IMR-90 (cell line): ENCODE results near the gene RAD51B. TPM values are rescaled to one million over a fixed set of nuclear protein-coding genes. Genes with fewer than 3 reads are reported as not detected.

Experiments used
- ATAC-seq: fragments of 200-7000 bp; cut with Tn5 transposase; 2 replicates; pipeline ENCODE4 v1.9.1; 2020; ENCODE audit warnings: low read depth, mild to moderate bottlenecking, moderate library complexity
- BruUV-seq: library from RNA; stranded (reverse); fragments of 400-500 nt; replicated peaks from 2 replicates; lab custom pipeline; 2021; lab: Mats Ljungman, UMichigan
- CTCF ChIA-PET: fragments of 300-600 bp; formaldehyde crosslinking; extraction: SDS; loops from one replicate; lab custom pipeline; 2021; ENCODE audit warnings: antibody characterized with exemption; lab: Yijun Ruan, JAX
- POLR2A ChIA-PET: fragments of 300-600 bp; sonication (Branson Sonifier 250); formaldehyde crosslinking; loops from one replicate; lab custom pipeline; 2022; ENCODE audit warnings: antibody characterized with exemption; ENCODE audit not compliant: unreplicated experiment; lab: Charles Lee
- DNase-seq: peaks from one replicate; pipeline ENCODE4 v3.0.0; 2013
- H2AFZ ChIP-seq: replicated peaks from 2 replicates; pipeline ENCODE3; 2013; ENCODE audit warnings: low read length, mild to moderate bottlenecking; ENCODE audit not compliant: poor library complexity
- H2AK5ac ChIP-seq: 2 replicates; pipeline ENCODE4 v1.6.1; 2013; ENCODE audit warnings: low read depth, low read length, inconsistent platforms
- H2AK9ac ChIP-seq: replicated peaks from 2 replicates; pipeline ENCODE3; 2013; ENCODE audit warnings: mild to moderate bottlenecking, low read depth, low read length, moderate library complexity; ENCODE audit not compliant: poor library complexity
- H2BK120ac ChIP-seq: 2 replicates; pipeline ENCODE4 v1.6.1; 2013; ENCODE audit warnings: low read depth, low read length, inconsistent platforms
- H2BK15ac ChIP-seq: 3 replicates; pipeline ENCODE4 v1.6.1; 2013; ENCODE audit warnings: low read depth, low read length, inconsistent platforms
- H2BK20ac ChIP-seq: 2 replicates; pipeline ENCODE4 v1.6.1; 2013; ENCODE audit warnings: low read depth, mild to moderate bottlenecking, inconsistent platforms, low read length, moderate library complexity
- H2BK5ac ChIP-seq: 2 replicates; pipeline ENCODE4 v1.6.1; 2013; ENCODE audit warnings: mild to moderate bottlenecking, low read depth, low read length, inconsistent platforms; ENCODE audit not compliant: poor library complexity, severe bottlenecking
- H3K14ac ChIP-seq: replicated peaks from 2 replicates; pipeline ENCODE4 v1.6.1; 2013; ENCODE audit warnings: low read depth, low read length, inconsistent platforms
- H3K18ac ChIP-seq: 2 replicates; pipeline ENCODE4 v1.6.1; 2013; ENCODE audit warnings: low read depth, low read length, control low read depth
- H3K23ac ChIP-seq: 2 replicates; pipeline ENCODE4 v1.6.1; 2013; ENCODE audit warnings: low read depth, low read length, inconsistent platforms
- H3K27ac ChIP-seq: 2 replicates; pipeline ENCODE4 v1.5.1; 2013; ENCODE audit warnings: mild to moderate bottlenecking, control low read depth, low read length; ENCODE audit not compliant: insufficient read depth
- H3K27me3 ChIP-seq: 2 replicates; pipeline ENCODE4 v1.6.1; 2013; ENCODE audit warnings: low read length; ENCODE audit not compliant: control insufficient read depth, insufficient read depth
- H3K36me3 ChIP-seq: 2 replicates; pipeline ENCODE4 v1.6.1; 2013; ENCODE audit warnings: low read length, mixed read lengths; ENCODE audit not compliant: control insufficient read depth, insufficient read depth
- H3K4ac ChIP-seq: 2 replicates; pipeline ENCODE4 v1.6.1; 2013; ENCODE audit warnings: low read depth, low read length, inconsistent platforms
- H3K4me1 ChIP-seq: 2 replicates; pipeline ENCODE4 v1.6.1; 2013; ENCODE audit warnings: low read length, mixed read lengths; ENCODE audit not compliant: control insufficient read depth, insufficient read depth
- H3K4me2 ChIP-seq: 2 replicates; pipeline ENCODE4 v1.6.1; 2013; ENCODE audit warnings: low read depth, mild to moderate bottlenecking, control low read depth, low read length, moderate library complexity
- H3K4me3 ChIP-seq: 2 replicates; pipeline ENCODE4 v1.5.1; 2013; ENCODE audit warnings: low read depth, mild to moderate bottlenecking, control low read depth, low read length, moderate library complexity; ENCODE audit not compliant: insufficient read depth
- H3K56ac ChIP-seq: 2 replicates; pipeline ENCODE4 v1.6.1; 2013; ENCODE audit warnings: low read length, inconsistent platforms; ENCODE audit not compliant: insufficient read depth; ENCODE audit errors: extremely low read depth
- H3K79me1 ChIP-seq, 2 experiments: 2 replicates each; pipeline ENCODE4 v1.6.1; 2013; ENCODE audit warnings: low read length in 2 of 2, inconsistent platforms in 1 of 2, low read depth in 1 of 2
- H3K9ac ChIP-seq: 2 replicates; pipeline ENCODE4 v1.6.1; 2013; ENCODE audit warnings: low read depth, low read length, control low read depth
- H3K9me1 ChIP-seq: 2 replicates; pipeline ENCODE4 v1.6.1; 2013; ENCODE audit warnings: low read length, inconsistent platforms; ENCODE audit not compliant: insufficient read depth
- H3K9me3 ChIP-seq: 2 replicates; pipeline ENCODE4 v1.6.1; 2013; ENCODE audit warnings: low read length; ENCODE audit not compliant: control insufficient read depth, insufficient read depth
- H4K20me1 ChIP-seq: 2 replicates; pipeline ENCODE4 v1.6.1; 2013; ENCODE audit warnings: low read length, inconsistent platforms; ENCODE audit not compliant: insufficient read depth
- H4K5ac ChIP-seq: 2 replicates; pipeline ENCODE4 v1.6.1; 2013; ENCODE audit warnings: mild to moderate bottlenecking, low read depth, low read length, control low read depth
- H4K8ac ChIP-seq, 2 experiments: 2 replicates each; pipeline ENCODE4 v1.6.1; 2013; ENCODE audit warnings: low read depth in 2 of 2, low read length in 2 of 2, control low read depth in 1 of 2, inconsistent platforms in 1 of 2
- H4K91ac ChIP-seq: 2 replicates; pipeline ENCODE4 v1.6.1; 2013; ENCODE audit warnings: low read depth, low read length, inconsistent platforms; ENCODE audit not compliant: insufficient read depth
- BHLHE40 ChIP-seq: fragments of 150-350 bp; IDR thresholded peaks from 2 replicates; pipeline ENCODE4 v1.6.1; 2016; ENCODE audit warnings: mild to moderate bottlenecking, low read depth, low read length
- CEBPB ChIP-seq: IDR thresholded peaks from 2 replicates; pipeline ENCODE4 v1.6.1; 2012; ENCODE audit warnings: low read depth, low read length, improper control_type of control experiment
- CTCF ChIP-seq: conservative IDR thresholded peaks from 2 replicates; pipeline ENCODE4 v1.5.1; 2012; ENCODE audit warnings: mild to moderate bottlenecking, low read depth, low read length, improper control_type of control experiment
- ELK1 ChIP-seq: fragments of 150-350 bp; IDR thresholded peaks from 2 replicates; pipeline ENCODE4 v1.6.1; 2016; ENCODE audit warnings: low read depth, mild to moderate bottlenecking, low read length, moderate library complexity, borderline replicate concordance
- FOS ChIP-seq: fragments of 150-350 bp; IDR thresholded peaks from 2 replicates; pipeline ENCODE4 v1.6.1; 2016; ENCODE audit warnings: low read depth, low read length
- MAZ ChIP-seq: IDR thresholded peaks from 2 replicates; pipeline ENCODE4 v1.6.1; 2012; ENCODE audit warnings: low read depth, mild to moderate bottlenecking, low read length, improper control_type of control experiment, moderate library complexity, borderline replicate concordance
- MXI1 ChIP-seq: IDR thresholded peaks from 2 replicates; pipeline ENCODE4 v1.6.1; 2012; ENCODE audit warnings: low read depth, mild to moderate bottlenecking, low read length, moderate library complexity, borderline replicate concordance
- NFE2L2 ChIP-seq: fragments of 150-350 bp; IDR thresholded peaks from 2 replicates; pipeline ENCODE4 v1.6.1; 2016; ENCODE audit warnings: low read depth, mild to moderate bottlenecking, low read length
- POLR2A ChIP-seq: IDR thresholded peaks from 2 replicates; pipeline ENCODE4 v1.6.1; 2012; ENCODE audit warnings: mild to moderate bottlenecking, low read depth, low read length
- RAD21 ChIP-seq: IDR thresholded peaks from 2 replicates; pipeline ENCODE4 v1.6.1; 2012; ENCODE audit warnings: low read length, improper control_type of control experiment
- RCOR1 ChIP-seq: IDR thresholded peaks from 2 replicates; pipeline ENCODE4 v1.6.1; 2012; ENCODE audit warnings: mild to moderate bottlenecking, low read length, improper control_type of control experiment; ENCODE audit not compliant: insufficient replicate concordance
- RFX5 ChIP-seq: IDR thresholded peaks from 2 replicates; pipeline ENCODE4 v1.8.0; 2012; ENCODE audit warnings: low read depth, mild to moderate bottlenecking, low read length, moderate library complexity
- SMC3 ChIP-seq: fragments of 150-350 bp; IDR thresholded peaks from 2 replicates; pipeline ENCODE4 v1.6.1; 2016; ENCODE audit warnings: low read depth, mild to moderate bottlenecking, antibody characterized with exemption, low read length, moderate library complexity
- USF2 ChIP-seq: fragments of 150-350 bp; IDR thresholded peaks from 2 replicates; pipeline ENCODE4 v1.6.1; 2017; ENCODE audit warnings: mild to moderate bottlenecking, antibody characterized with exemption, low read length, low read depth
- WGBS, 2 experiments: methylation state at CpG; one replicate each; pipeline versions ENCODE4 v1.1.5 to v1.1.7; 2013; ENCODE audit warnings: missing lambda C conversion rate in 2 of 2; ENCODE audit not compliant: insufficient read length in 1 of 2; ENCODE audit errors: extremely low coverage in 2 of 2; 5-methylcytosine and 5-hydroxymethylcytosine counted together
- dilution Hi-C: fragments of 300-500 bp; cut with HindIII; formaldehyde crosslinking; loops from one replicate; pipeline ENCODE4 v1.14.3; 2018; ENCODE audit warnings: low sequenced_read_pairs; ENCODE audit not compliant: unreplicated experiment
- in situ Hi-C: fragments of 300-500 bp; cut with MboI; formaldehyde crosslinking; loops from 3 replicates; pipeline ENCODE4 v1.14.3; 2019; ENCODE audit warnings: low sequenced_read_pairs, inconsistent platforms, mixed read lengths
- intact Hi-C: fragments of 100-400 bp; cut with micrococcal nuclease; formaldehyde crosslinking; loops from 2 replicates; pipeline ENCODE4 v1.10.0; 2022
- polyA plus RNA-seq, 3 experiments: library from polyadenylated mRNA; depleted of rRNA; stranded (reverse); fragments of >200 nt; gene quantifications; 2 replicates each; pipeline ENCODE4 v1.2.3, GENCODE V29; 2012; ENCODE audit warnings: low replicate concordance in 1 of 3
- total RNA-seq: library from RNA; depleted of rRNA; stranded (reverse); fragments of >200 nt; gene quantifications from 2 replicates; pipeline ENCODE4 v1.2.3, GENCODE V29; 2012

The RAD51B gene
- total and polyA plus RNA-seq, 2 of the 4 experiments (the other 2 are of a cell fraction): 5.1 to 18.8 TPM

- no peaks in the 10 kb centered on the region for H3K4me1 ChIP-seq
- 90% methylated on average over 4 of the region's 11 CpGs; no CpG with 5 or more reads in 1 of the 2 experiments for WGBS, 2 experiments
- H3K4me3 ChIP-seq: no peak overlapping the region
- no peak overlapping the region for H3K9ac ChIP-seq
- no peak overlapping the region for H3K18ac ChIP-seq
- DNase-seq (no peak), ATAC-seq (no peak)
- H2AK9ac ChIP-seq: no peak overlapping the region
- dilution Hi-C loops: no loop called here
- peaks cover 3% of the 10 kb centered on the region; the same call in 1 of the 2 replicates for H3K9me3 ChIP-seq
- no peaks in the 10 kb centered on the region for H3K27me3 ChIP-seq
- no peak overlapping the region for H2BK15ac ChIP-seq
- POLR2A ChIA-PET: no interaction called here
- CTCF ChIA-PET: no interaction called here
- H2BK5ac ChIP-seq: no peak overlapping the region
- in situ Hi-C loops: no loop called here
- H4K91ac ChIP-seq: no peak overlapping the region
- no peaks in the 10 kb centered on the region for H3K9me1 ChIP-seq
- H3K4me2 ChIP-seq: no peak overlapping the region
- BruUV-seq: no TSS peak
- H3K79me1 ChIP-seq: no peaks in the 10 kb centered on the region
- no peak overlapping the region for H3K27ac ChIP-seq
- H3K14ac ChIP-seq: no peak overlapping the region
- no peak overlapping the region for H4K5ac ChIP-seq
- no peaks in the 10 kb centered on the region for H3K36me3 ChIP-seq
- no peak overlapping the region for H2AFZ ChIP-seq
- no peak overlapping the region for H2BK20ac ChIP-seq
- no peak overlapping the region for H4K8ac ChIP-seq
- H3K23ac ChIP-seq: no peak overlapping the region
- H3K4ac ChIP-seq: no peak overlapping the region
- no peak overlapping the region for H2AK5ac ChIP-seq
- H4K20me1 ChIP-seq: no peaks in the 10 kb centered on the region
- TF ChIP-seq POLR2A (no peak), NFE2L2 (no peak), CTCF (no peak), ELK1 (no peak), RCOR1 (no peak), MXI1 (no peak), FOS (no peak), USF2 (no peak), CEBPB (no peak), MAZ (no peak), SMC3 (no peak), BHLHE40 (no peak), RAD21 (no peak), RFX5 (no peak)
- intact Hi-C loops: no loop called here
- H3K56ac ChIP-seq: no peak overlapping the region
- H2BK120ac ChIP-seq: no peak overlapping the region
Observed at GRCh38 chr14:67928375-67928774, 108.8 kb downstream of the RAD51B start.
